SU-DHL-6 (cell line): Measurements from ENCODE around the gene MEGF10.

ENCODE experiments used
- H2AFZ ChIP-seq: fragments of 200-600 bp; sonication (generic); 2 replicates; pipeline ENCODE4 v1.6.1; 2014; ENCODE audit warnings: low read depth, mild to moderate bottlenecking, moderate library complexity, mixed read lengths, antibody characterized with exemption, low read length; ENCODE audit not compliant: severe bottlenecking
- H3F3A ChIP-seq: fragments of 200-600 bp; shearing (Covaris generic); 2 replicates; pipeline ENCODE4 v1.6.0; 2016; ENCODE audit warnings: antibody characterized with exemption, mild to moderate bottlenecking; ENCODE audit not compliant: insufficient read depth
- H3K27ac ChIP-seq: fragments of 200-600 bp; sonication (generic); 2 replicates; pipeline ENCODE4 v1.5.1; 2016; ENCODE audit warnings: low read depth, mild to moderate bottlenecking, low read length, moderate library complexity, mixed read lengths
- H3K27me3 ChIP-seq: fragments of 200-600 bp; sonication (generic), shearing (Covaris generic); 2 replicates; pipeline ENCODE4 v1.6.0; 2014; ENCODE audit warnings: mild to moderate bottlenecking, low read length
- H3K36me3 ChIP-seq: fragments of 200-600 bp; sonication (generic); 2 replicates; pipeline ENCODE4 v1.6.1; 2014; ENCODE audit warnings: mild to moderate bottlenecking, low read length, mixed read lengths
- H3K4me2 ChIP-seq: fragments of 300-600, 200-600 bp; shearing (Covaris generic), sonication (generic); 2 replicates; pipeline ENCODE4 v1.6.0; 2014; ENCODE audit warnings: low read length, low read depth, mild to moderate bottlenecking; ENCODE audit not compliant: poor library complexity, severe bottlenecking
- H3K4me3 ChIP-seq: fragments of 200-600 bp; sonication (generic); 2 replicates; pipeline ENCODE4 v1.5.1; 2014; ENCODE audit warnings: antibody characterized with exemption, low read length, mild to moderate bottlenecking, mixed read lengths; ENCODE audit not compliant: insufficient read depth, poor library complexity, severe bottlenecking
- H3K79me2 ChIP-seq: fragments of 200-600 bp; sonication (generic); 2 replicates; pipeline ENCODE4 v1.6.1; 2014; ENCODE audit warnings: mild to moderate bottlenecking, low read length, moderate library complexity; ENCODE audit not compliant: insufficient read depth
- H3K9ac ChIP-seq: fragments of 200-600 bp; sonication (generic); 2 replicates; pipeline ENCODE4 v1.7.0; 2014; ENCODE audit warnings: mild to moderate bottlenecking, low read length
- H3K9me2 ChIP-seq: fragments of 200-600 bp; sonication (generic); replicated peaks from 2 replicates; pipeline ENCODE4 v1.6.1; 2014; ENCODE audit warnings: low read length; ENCODE audit not compliant: insufficient read depth
- H3K9me3 ChIP-seq: fragments of 200-600 bp; sonication (generic); 2 replicates; pipeline ENCODE4 v1.6.1; 2014; ENCODE audit warnings: low read length, mixed read lengths; ENCODE audit not compliant: insufficient read depth
- H4K20me1 ChIP-seq: fragments of 200-600 bp; sonication (generic); 2 replicates; pipeline ENCODE4 v1.6.1; 2014; ENCODE audit warnings: low read depth, mild to moderate bottlenecking, antibody characterized with exemption, low read length, moderate library complexity, mixed read lengths
- EZH2phosphoT487 ChIP-seq: fragments of 200-600 bp; sonication (generic), shearing (Covaris generic); conservative IDR thresholded peaks from 2 replicates; pipeline ENCODE4 v1.6.1; 2018; ENCODE audit warnings: mild to moderate bottlenecking, antibody characterized with exemption, low read length, moderate library complexity, mixed read lengths
- TF ChIP-seq, protein P1 (sequence below): fragments of 200-600 bp; sonication (generic); IDR thresholded peaks from one replicate; pipeline ENCODE4 v1.5.1; 2017; ENCODE audit warnings: antibody characterized with exemption, mild to moderate bottlenecking, low read length, moderate library complexity; ENCODE audit not compliant: insufficient read depth, poor library complexity, severe bottlenecking

MEGF10 gene

DNA sequence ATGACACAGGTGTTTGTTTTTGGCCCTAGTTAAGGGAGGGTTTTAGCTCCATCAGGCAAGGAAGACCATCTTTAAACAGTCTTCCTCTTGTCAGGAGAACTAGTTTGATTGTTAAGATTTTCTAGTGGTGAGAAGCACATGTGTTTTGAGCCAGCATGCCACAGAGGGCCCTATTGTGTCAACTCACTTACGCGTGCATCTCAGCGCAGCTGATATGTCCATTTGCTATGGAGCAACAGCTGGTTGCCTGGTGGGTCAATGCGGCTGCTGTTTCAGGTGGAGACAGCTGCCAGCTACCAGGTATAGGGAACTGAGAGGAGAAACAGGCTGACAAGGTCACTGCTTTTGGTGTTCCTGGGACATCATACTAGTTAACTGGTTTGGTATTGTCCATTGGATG is 126.3 kb downstream of the MEGF10 start:
- Histone ChIP-seq H3K9me2 (no peaks in the 10 kb centered on the region), H3K9me3 (no peaks in the 10 kb centered on the region)

DNA sequence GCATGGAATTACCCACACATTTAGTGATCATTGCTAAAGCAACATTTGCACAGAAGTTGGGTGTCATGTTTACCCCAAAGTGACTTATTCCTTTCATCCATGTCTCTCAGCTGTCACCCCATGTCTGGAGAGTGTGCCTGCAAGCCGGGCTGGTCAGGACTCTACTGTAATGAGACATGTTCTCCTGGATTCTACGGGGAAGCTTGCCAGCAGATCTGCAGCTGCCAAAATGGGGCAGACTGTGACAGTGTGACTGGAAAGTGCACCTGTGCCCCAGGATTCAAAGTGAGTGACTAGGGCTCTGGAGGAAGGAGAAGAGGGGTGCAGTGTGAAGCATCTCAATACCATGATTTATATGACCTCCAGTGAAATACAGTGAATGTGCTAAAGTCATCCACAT is 126.9 kb downstream of the MEGF10 start:
- Histone ChIP-seq H3K27ac (no peak overlapping the region), H3K27me3 (no peaks in the 10 kb centered on the region), H3K79me2 (no peaks in the 10 kb centered on the region), H3K9me3 (no peaks in the 10 kb centered on the region), H3K36me3 (no peaks in the 10 kb centered on the region), H4K20me1 (no peaks in the 10 kb centered on the region), H3K4me2 (no peak overlapping the region), H2AFZ (no peak overlapping the region), H3K9ac (no peak overlapping the region), H3F3A (no peaks in the 10 kb centered on the region), H3K4me3 (no peak overlapping the region), H3K9me2 (no peaks in the 10 kb centered on the region)
- TF ChIP-seq, protein P1, sequence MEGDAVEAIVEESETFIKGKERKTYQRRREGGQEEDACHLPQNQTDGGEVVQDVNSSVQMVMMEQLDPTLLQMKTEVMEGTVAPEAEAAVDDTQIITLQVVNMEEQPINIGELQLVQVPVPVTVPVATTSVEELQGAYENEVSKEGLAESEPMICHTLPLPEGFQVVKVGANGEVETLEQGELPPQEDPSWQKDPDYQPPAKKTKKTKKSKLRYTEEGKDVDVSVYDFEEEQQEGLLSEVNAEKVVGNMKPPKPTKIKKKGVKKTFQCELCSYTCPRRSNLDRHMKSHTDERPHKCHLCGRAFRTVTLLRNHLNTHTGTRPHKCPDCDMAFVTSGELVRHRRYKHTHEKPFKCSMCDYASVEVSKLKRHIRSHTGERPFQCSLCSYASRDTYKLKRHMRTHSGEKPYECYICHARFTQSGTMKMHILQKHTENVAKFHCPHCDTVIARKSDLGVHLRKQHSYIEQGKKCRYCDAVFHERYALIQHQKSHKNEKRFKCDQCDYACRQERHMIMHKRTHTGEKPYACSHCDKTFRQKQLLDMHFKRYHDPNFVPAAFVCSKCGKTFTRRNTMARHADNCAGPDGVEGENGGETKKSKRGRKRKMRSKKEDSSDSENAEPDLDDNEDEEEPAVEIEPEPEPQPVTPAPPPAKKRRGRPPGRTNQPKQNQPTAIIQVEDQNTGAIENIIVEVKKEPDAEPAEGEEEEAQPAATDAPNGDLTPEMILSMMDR = no peak

More for the DNA sequence above, 126.3 kb downstream of the MEGF10 start:
- TF ChIP-seq EZH2phosphoT487 = no peak
- TF ChIP-seq, protein P1 = no peak
- no peaks in the 10 kb centered on the region for H3F3A ChIP-seq
- no peaks in the 10 kb centered on the region for H4K20me1 ChIP-seq
- H3K27ac ChIP-seq = no peak overlapping the region
- H3K4me2 ChIP-seq = no peak overlapping the region
- H2AFZ ChIP-seq = no peak overlapping the region
- no peaks in the 10 kb centered on the region for H3K27me3 ChIP-seq
- H3K4me3 ChIP-seq = no peak overlapping the region
- H3K9ac ChIP-seq = no peak overlapping the region
- no peaks in the 10 kb centered on the region for H3K79me2 ChIP-seq
- H3K36me3 ChIP-seq = no peaks in the 10 kb centered on the region

DNA sequence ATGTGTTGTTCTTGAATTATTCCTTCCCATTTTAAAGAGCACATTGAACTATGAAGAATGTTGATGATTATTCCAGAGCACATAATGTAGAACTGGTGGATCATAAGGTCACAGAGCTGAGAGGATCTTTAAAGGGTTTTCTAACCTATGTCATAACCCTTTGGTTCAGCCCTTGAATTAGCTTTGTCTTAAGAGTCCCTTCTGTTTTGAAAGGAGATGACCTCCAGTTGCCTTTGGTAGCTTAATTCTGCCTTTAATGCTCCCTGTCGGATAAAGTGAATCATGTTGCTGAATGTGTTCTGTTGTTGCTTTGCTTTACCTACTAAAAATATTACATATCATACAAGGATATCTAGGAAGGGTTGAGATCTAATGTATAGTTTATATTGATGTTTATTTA is 127.8 kb downstream of the MEGF10 start:
- Histone ChIP-seq H3K4me3 (no peak overlapping the region), H3K9me3 (no peaks in the 10 kb centered on the region), H2AFZ (no peak overlapping the region), H3F3A (no peaks in the 10 kb centered on the region), H3K4me2 (no peak overlapping the region), H3K9me2 (no peaks in the 10 kb centered on the region), H3K27me3 (no peaks in the 10 kb centered on the region), H3K9ac (no peak overlapping the region), H3K36me3 (no peaks in the 10 kb centered on the region), H3K79me2 (no peaks in the 10 kb centered on the region), H4K20me1 (no peaks in the 10 kb centered on the region), H3K27ac (no peak overlapping the region)
- TF ChIP-seq EZH2phosphoT487 = no peak
- TF ChIP-seq, protein P1 = no peak
